TTC549 (cell line): ENCODE measurements around the gene SLAMF1.
A peak's percentile ranks its signal among the peaks of the same experiment; 100 is the strongest.
"Not testable (repeated sequence)": the region's sequence is repeated elsewhere in the genome, so short reads cannot be mapped to it uniquely, and the experiment has no call there.

Source experiments
- FAIRE-seq: peaks from 2 replicates; lab custom pipeline; 2012; peaks lifted over from hg19 to GRCh38; lab: Jason Lieb, UNC

SLAMF1 gene

DNA sequence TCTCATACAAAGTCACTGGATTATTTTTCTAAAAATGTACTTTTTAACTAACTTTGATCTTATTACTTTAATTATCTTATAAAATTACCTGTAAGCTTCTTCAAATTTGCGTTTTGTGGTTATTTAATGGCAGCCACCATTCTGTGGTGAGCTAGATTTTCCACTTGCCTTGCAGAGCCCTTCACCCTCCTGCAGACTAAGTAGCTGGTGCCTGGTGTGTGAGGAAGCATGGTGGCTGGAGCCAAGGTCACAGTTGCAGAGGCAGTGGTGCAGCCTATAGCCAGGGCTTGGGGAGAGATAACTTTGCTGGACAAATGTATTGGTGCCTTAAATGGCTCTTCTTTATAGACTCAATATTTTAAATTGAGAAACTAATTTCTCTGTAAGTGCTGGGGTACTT is 56.4 kb downstream of the SLAMF1 start:
- no peak for FAIRE-seq

DNA sequence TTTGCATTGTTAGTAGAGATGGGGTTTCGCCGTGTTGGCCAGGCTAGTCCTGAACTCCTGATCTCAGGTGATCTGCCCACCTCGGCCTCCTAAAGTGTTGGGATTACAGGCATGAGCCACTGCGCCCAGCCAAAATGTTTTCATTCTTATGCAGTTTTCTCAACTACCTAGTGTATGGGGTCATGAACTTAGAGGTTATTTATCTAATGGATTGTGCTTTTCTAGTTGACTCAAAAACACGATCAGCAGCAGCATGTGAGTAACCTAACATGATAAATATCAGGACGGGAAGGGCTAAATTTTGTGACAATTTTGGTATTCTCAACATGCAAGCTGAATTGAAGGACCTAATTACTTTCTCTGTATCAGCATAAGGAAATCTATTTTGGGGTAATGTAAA is 58.4 kb downstream of the SLAMF1 start:
- FAIRE-seq: no peak

DNA sequence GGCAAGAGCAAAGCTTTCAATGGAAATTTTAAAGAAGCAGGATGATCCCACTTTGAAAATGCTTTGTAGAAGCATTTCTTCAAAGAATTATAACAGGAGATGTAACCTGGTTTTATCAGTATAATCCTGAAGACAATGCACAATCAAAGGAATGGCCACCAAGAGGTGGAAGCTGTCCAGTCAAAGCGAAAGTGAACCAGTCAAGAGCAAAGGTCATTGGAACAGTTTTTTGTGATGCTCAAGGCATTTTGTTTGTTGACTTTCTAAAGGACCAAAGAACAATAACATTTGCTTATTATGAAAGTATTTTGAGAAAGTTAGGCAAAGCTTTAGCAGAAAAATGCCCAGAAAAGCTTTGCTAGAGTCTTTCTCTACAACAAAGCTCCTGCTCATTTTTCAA is 62.1 kb downstream of the SLAMF1 start:
- no peak for FAIRE-seq

DNA sequence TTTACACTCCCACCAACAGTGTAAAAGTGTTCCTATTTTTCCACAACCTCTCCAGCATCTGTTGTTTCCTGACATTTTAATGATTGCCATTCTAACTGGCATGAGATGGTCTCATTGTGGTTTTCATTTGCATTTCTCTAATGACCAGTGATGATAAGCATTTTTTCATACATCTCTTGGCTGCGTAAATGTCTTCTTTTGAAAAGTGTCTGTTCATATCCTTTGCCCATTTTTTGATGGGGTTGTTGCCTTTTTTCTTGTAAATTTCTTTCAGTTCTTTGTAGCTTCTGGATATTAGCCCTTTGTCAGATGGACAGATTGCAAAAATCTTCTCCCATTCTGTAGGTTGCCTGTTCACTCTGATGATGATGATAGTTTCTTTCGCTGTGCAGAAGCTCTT is 63.9 kb downstream of the SLAMF1 start:
- not testable (repeated sequence) for FAIRE-seq

DNA sequence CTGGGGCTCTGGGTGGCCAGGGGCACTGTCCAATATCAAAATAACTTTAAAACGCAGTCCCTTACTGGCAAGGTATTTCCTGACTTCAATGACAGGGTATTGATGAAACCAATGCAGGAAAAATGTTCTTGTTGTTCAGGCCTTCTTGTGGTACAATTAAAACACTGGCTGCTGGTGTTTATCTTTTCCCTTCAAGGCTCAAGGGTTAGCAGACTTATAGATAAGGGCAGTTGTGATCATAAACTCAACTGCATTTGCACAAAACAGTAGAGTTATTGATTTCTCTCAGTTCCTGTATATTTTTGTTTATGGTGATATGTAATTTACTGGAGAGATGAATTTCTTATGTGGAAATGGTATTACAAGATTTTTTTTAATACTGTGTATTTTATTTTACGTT is 64.9 kb downstream of the SLAMF1 start:
- FAIRE-seq: no peak

DNA sequence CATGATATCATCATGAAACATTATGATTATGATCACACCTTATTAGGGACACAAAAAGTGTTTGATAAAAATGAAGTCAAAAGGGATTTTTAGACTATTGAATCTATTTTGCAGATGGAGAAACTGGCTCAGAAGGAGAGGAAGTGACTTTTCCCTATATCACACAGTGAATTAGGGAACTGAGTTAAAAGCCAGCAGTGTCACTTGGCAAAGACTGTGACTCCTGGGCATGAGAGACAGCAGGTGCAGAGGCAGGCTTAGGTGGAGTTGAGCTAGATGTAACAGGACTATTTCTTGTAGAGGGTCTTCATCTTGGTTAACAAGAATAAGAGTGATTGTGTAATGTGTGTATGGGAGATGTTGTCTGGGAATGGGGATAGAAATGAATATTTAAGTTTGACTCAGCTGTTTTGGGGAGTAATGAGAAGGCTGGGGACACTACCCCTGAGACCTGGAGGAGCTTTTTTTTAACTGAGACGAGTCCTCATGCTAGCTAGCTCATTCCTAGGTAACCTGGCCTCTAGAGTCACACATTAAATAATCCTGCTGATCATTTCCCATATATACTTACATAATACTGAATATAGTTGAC is 66.5 kb downstream of the SLAMF1 start:
- FAIRE-seq: no peak

DNA sequence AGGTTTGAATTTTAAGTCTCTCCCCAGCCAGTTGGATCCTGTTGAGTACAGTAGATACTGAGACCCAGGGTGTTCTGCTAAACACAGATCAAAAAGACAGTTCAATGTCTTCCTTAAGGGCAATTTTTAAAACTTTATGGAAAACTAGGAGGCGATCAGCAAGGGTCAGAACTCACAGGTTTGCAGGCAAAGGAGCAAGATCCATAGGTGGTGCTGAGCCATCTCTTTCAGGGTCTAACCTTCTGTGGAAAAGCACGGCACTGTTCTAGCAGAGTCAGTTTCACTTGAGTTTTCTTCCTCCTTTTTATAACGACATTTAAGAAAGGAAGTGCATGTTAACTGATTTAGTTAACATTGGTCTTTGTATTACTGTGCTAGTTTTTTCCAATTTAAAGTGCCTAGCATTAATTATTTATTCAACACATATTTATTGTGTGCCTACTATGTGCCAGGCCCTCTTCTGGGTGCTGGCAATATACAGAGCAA is 67.6 kb downstream of the SLAMF1 start, which contains the start of gene CD84:
CD84 (minus strand) TSS at position 281 of the 486 bp plus-strand sequence; CDS start at position 222, 59 bp downstream.
- FAIRE-seq: no peak

DNA sequence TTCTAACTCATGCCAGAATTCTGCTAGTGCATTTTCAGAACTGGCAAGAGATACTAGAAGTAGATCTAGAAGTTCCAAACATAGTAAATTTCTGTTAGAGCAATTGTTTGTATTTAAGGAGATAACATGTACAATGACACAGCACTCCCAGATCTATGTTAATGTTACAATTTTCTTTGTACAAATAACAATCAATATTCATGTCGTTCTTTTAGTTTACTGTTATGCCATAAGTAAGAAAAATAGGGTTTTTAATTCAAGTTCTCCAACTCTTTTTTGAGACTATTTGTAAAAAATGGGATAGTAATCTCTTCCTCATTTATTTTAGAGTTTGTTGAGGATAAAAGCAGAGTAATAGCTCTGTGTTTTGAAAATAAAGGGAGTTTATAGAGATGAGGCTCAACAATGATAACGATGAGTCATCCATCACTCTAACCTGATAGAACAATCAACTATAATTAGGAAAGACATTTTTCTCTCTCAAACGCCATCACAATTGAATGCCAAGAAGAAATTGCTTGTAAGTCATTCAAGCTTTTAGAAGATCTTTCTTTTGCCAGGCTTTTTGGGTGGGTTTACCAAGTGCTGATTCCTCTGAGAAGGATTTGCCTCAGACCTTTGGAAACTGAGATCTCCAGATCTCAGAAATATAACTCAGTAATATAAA is 68.2 kb downstream of the SLAMF1 start:
- peak; percentile 52 for FAIRE-seq

DNA sequence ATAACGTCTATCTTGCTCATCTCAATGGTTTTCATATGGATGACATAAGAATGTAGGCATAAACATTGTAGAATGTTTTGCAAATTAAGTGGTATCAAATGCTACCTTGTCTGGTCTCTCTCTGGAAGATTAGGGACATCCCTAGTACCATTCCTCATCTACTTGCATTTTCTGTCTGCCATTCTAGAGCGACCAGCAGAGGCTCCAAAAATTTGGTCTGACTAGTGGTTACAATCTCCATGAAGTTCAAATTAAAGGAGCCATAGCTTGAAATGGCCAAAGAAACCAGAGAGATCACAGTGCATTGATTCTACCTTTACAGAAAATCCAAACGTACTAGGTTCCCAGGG is 68.7 kb downstream of the SLAMF1 start:
- no peak for FAIRE-seq

DNA sequence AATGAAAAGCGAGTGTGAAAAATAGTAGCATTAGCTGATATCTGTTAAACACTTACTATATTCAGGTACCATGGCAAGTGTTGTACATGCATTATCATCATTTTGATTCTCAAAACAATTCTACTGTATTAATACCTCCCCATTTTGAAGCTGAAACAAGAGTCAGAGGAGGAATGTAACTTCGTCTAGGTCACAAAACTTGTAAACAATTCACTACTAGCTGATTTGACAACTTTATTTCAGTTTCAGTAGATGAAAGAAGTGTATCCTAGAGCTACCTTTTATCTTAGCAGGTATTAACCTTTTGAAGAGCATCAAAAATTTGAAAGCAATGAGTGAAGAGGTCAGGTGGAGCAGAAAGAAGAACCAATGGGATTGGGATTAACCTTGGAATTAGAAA is 69.2 kb downstream of the SLAMF1 start:
- no peak for FAIRE-seq

DNA sequence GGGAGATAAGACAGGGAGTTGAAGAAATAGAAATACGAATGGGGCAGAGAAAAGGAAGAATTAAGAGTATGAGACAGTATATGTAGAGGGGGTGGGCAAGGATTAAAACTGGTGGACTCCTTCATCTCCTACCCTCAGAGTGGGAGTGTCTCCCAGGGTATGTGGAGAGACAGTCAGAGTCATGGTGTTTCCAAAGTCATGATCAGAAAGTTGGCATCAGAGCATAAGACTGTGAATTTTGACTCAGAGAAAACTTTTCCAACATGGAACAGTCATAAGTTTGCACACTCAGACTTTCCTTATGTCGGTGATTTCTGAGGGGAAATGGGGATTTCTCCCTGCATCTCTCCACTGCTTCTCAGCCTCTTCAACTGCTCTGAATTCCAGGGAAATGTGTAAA is 70.0 kb downstream of the SLAMF1 start:
- FAIRE-seq: no peak

DNA sequence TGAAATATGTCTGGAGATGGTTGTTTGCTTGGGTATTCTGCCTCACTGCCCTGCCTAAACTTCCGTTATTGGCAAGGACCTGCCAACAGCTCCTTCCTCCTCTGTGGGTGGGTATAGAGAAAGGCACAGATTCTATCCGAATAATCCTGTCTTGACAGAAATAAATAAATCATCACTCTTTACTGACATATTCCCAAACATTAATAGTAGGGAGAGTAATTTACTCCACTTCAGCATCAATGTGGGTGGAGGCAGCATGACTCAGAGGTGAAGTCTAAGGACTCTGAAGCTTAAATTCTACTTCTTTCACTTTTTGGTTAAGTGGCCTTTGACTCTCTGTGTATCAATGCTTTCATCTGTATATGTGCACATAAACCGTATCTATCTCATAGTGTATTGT is 70.5 kb downstream of the SLAMF1 start:
- FAIRE-seq: no peak

DNA sequence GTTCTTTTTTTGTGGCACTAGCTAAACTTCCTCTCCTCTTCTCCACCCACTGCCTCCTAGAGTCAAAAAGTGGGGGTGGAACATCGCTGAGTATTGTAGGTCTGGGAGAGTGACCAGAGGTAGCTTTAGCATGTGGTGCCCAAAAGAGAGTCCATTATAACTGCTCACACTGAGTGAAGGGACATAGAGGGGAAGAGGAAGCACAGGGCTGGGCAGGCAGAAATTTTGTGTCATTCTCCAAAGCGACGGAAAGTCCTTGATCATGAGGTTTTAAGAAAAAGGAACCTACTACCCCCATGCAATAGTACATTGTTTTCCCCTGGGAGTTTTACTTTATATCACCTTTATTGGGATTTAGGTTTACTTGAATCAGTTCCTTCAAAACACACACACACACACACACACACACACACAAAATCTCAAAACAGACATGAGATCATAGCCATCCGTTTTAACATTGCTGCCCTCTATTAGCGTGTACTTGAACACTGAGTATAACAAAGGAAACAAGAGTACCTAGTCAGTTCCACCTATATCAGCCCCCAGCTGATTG is 71.7 kb downstream of the SLAMF1 start:
- no peak for FAIRE-seq

DNA sequence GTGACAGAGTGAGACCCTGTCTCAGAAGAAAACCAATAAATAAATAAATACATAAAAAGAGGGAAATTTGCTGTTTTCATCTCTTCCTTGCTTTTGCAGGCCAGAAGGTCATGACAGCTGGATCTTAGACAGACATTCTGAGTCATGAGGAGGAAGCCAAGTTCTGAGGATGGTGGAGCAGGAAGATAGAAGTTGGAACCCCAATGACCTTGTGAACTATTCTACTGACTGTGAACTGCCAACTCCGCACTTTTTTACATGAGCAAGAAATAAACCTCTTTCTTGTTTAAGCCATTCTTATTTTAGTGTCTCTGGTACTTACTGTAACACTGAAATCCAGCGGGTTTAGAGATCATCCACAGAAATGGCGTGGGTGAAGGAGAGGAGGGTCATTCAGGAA is 76.0 kb downstream of the SLAMF1 start:
- no peak for FAIRE-seq

DNA sequence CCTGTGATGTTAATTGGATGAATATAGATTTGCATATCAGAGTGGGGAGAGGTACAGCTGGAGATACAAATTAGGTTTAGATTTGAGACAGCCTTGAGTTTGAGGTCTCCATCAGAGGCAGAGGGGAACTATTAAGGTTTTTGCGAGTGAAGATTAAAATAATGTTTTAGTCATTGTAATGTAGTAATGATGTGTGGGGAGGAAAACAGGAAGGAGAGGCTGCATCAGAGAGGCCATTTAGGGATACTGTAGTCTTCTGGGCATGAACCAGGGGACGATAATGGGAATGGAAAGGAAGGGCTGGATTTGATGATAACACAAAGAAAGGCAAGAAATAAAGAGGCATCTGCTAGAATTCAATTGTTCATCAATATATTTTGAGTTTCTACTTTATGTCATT is 77.0 kb downstream of the SLAMF1 start:
- no peak for FAIRE-seq

DNA sequence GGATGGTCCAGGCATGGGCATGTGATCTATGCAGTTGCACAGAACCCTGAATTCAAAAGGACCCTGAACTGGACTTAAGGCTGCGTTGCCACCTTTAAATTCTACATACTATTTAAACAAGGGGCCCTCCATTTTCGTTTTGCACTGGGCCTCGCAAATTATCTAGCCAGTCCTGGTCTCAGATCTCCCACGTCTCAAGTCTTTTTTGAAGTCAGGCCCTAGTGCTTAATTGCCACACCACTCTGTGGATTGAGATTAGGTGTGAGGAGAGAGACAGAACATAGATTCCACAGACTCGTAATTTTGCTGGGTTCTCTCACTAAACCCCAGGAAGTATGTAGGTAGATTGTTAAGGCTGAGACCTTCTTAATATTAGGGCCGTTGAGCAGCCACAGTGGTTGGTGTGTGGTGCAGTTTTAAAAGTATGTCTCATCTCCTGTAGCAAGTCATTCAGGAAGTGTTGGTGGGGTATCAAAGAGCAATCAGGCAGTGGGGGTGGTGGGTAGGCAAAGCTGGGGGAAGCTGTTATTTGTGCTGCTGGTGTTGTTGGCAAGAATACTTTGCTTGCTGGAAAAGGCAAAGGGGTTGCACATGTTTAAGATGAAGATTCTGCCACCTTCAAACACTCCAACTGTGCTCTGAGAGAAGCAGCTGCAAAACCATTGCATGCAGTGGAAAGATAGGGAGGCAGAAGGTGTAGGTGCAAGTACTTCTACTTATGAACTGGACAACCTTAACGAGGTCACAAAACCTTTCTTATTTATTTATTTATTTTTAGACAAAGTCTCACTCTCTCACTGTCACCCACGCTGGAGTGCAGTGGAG is 78.8 kb downstream of the SLAMF1 start:
- no peak for FAIRE-seq

DNA sequence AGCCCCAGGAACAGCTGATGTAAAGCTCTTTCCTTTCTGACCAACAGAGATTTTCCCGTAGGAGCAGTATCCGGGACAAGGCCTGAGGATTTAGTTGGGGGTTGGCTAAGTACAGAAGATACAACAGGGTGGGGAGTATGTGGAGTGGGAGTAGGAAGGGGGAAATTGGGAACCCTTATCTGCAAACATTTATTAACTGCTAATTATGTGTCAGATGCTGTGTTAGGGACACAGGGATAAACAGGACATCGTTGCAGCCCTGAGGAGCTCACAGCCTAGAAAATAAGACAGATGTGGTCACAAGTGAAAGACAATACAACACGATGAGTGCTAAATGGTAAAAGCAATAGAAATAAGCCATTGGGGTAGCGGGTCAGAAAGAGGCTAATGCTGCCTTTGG is 79.5 kb downstream of the SLAMF1 start:
- no peak for FAIRE-seq

DNA sequence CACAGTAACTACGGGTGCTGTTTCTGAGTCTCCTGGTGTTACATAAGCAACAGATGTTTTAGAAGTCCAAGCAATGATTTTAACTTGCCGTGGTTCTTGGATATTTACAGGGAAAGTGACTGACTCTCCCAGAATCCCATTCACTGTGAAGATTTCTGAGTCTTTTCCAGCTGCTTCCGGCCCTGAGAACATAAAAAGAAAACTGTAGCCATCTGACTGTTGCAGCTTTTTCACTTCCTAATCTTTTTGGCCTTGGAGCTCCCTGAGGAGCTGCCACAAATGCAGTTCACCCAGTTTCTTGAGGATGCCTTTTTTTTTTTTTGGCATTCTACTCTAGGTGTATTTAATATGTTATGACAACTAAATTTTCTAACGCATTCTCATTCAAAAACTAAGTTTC is 81.3 kb downstream of the SLAMF1 start:
- no peak for FAIRE-seq

DNA sequence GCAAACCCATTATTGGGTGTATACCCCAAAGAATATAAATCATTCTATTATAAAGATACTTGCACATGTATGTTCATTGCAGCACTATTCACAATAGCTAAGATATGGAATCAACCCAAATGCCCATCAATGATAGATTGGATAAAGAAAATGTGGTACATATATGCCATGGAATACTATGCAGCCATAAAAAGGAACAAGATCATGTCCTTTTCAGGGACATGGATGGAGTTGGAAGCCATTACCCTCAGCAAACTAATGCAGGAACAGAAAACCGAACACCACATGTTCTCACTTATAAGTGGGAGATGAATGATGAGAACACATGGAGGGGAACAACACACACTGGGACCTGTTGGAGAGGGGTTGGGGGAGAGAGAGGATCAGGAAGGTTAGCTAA is 83.6 kb downstream of the SLAMF1 start:
- FAIRE-seq: not testable (repeated sequence)

DNA sequence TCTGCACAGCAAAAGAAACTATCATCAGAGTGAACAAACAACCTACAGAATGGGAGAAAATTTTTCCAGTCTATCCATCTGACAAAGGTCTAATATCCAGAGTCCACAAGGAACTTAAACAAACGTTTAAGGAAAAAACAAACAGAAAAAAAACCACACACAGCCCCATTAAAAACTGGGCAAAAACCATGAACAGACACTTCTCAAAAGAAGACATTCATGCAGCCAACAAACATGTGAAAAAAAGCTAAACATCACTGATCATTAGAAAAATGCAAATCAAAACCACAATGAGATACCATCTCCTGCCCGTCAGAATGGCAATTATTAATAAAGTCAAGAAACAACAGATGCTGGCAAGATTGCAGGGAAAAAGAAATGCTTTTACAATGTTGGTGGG is 84.1 kb downstream of the SLAMF1 start:
- not testable (repeated sequence) for FAIRE-seq

DNA sequence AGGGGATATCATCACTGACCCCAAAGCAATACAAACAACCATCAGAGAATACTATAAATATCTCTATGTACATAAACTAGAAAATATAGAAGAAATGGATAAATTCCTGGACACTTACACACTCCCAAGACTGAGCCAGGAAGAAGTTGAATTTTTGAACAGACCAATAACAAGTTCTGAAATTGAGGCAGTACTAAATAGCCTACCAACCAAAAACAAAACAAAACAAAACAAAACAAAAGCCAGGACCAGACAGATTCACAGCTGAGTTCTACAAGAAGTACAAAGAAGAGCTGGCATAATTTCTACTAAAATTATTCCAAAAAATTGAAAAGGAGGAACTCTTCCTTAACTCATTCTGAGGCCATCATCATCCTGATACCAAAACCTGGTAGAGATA is 86.0 kb downstream of the SLAMF1 start:
- no peak for FAIRE-seq

DNA sequence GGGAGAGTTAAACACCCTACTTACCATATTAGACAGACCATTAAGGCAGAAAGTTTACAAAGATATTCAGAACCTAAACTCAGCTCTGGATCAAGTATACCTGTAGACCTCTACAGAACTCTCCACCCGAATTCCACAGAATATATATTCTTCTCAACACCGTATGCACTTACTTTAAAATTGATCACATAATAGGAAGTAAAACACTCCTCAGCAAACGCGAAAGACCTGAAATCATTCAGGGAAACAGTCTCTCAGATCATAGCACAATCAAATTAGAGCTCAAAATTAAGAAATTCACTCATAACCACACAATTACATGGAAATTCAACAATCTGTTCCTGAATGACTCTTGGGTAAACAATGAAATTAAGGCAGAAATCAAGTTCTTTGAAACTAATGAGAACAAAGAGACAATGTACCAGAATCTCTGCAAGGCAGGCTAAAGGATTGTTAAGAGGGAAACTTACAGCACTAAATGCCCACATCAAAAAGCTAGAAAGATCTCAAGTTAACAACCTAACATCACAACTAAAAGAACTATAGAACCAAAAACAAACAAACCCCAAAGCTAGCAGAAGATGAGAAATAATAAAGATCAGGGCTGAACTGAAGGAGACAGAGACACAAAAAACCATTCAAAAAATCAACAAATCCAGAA is 86.7 kb downstream of the SLAMF1 start:
- no peak for FAIRE-seq

DNA sequence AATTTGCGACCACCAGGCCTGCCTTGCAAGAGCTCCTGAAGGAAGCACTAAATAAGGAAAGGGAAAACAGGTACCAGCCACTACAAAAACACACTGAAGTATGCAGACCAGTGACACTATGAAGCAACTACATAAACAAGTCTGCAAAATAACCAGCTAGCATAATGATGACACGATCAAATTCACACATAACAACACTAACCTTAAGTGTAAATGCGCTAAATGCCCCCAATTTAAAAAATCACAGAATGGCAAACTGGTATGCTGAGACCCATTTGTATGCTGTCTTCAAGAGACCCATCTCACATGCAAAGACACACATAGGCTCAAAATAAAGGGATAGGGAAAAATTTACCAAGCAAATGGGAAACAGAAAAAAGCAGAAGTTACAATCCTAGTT is 87.4 kb downstream of the SLAMF1 start:
- not testable (repeated sequence) for FAIRE-seq
